Chondrocyte (in vitro differentiated cells): Measurements from ENCODE around the gene GOLGA8M. TPM values are rescaled to one million over a fixed set of nuclear protein-coding genes. Genes with fewer than 3 reads are reported as not detected.
"Not testable (repeated sequence)": the region's sequence is repeated elsewhere in the genome, so short reads cannot be mapped to it uniquely, and the experiment has no call there.

Source experiments
- DNase-seq: peaks from one replicate; pipeline ENCODE4 v3.0.0; 2021; ENCODE audit warnings: mixed read lengths, low spot score
- H3K27ac Mint-ChIP-seq: one replicate; pipeline ENCODE4 v1.8.0; 2021; ENCODE audit warnings: mild to moderate bottlenecking, moderate library complexity, mixed read lengths; ENCODE audit not compliant: unreplicated experiment
- H3K27me3 Mint-ChIP-seq: 2 replicates; pipeline ENCODE4 v1.8.0; 2021; ENCODE audit warnings: low read depth, mixed read lengths
- H3K36me3 Mint-ChIP-seq: 2 replicates; pipeline ENCODE4 v1.8.0; 2021; ENCODE audit warnings: low read depth, mixed read lengths
- H3K4me1 Mint-ChIP-seq: 2 replicates; pipeline ENCODE4 v1.8.0; 2021; ENCODE audit warnings: low read depth, mild to moderate bottlenecking, mixed read lengths
- H3K4me3 Mint-ChIP-seq: one replicate; pipeline ENCODE4 v1.8.0; 2021; ENCODE audit warnings: mild to moderate bottlenecking, moderate library complexity, mixed read lengths; ENCODE audit not compliant: unreplicated experiment
- H3K9me3 Mint-ChIP-seq: 2 replicates; pipeline ENCODE4 v1.8.0; 2021; ENCODE audit warnings: low read depth, mixed read lengths
- CTCF ChIP-seq: fragments of 200-600 bp; sonication (generic); IDR thresholded peaks from 2 replicates; pipeline ENCODE4 v1.5.0; 2021; ENCODE audit warnings: antibody characterized with exemption, mild to moderate bottlenecking, moderate library complexity
- total RNA-seq: library from RNA; stranded (reverse); gene quantifications from 3 replicates; pipeline ENCODE4 v1.2.1, GENCODE V29; 2021

Gene GOLGA8M
- total RNA-seq, 1 donor from 2014 or later: 2.5 TPM

- Mint-ChIP-seq H3K4me1 (peaks cover 5% of the 10 kb centered on the region), H3K9me3 (no peaks in the 10 kb centered on the region), H3K36me3 (no peaks in the 10 kb centered on the region), H3K27ac (no peak overlapping the region), H3K27me3 (peaks cover 2% of the 10 kb centered on the region), H3K4me3 (no peak overlapping the region)
- no peak for DNase-seq
- TF ChIP-seq CTCF: no peak
Observed at GRCh38 chr15:28726102-28726501, 13.9 kb upstream of the GOLGA8M start.

GRCh38 chr15:28725556-28725955 is 13.3 kb upstream of the GOLGA8M start:
- Mint-ChIP-seq H3K4me1 (peaks cover 5% of the 10 kb centered on the region), H3K9me3 (no peaks in the 10 kb centered on the region), H3K27me3 (peaks cover 2% of the 10 kb centered on the region), H3K4me3 (no peak overlapping the region), H3K27ac (no peak overlapping the region), H3K36me3 (no peaks in the 10 kb centered on the region)
- DNase-seq: no peak
- no peak for TF ChIP-seq CTCF

GRCh38 chr15:28723986-28724385 is 11.8 kb upstream of the GOLGA8M start:
- not testable (repeated sequence) for H3K9me3 Mint-ChIP-seq, H3K27ac Mint-ChIP-seq, H3K4me1 Mint-ChIP-seq, H3K27me3 Mint-ChIP-seq, H3K36me3 Mint-ChIP-seq, H3K4me3 Mint-ChIP-seq
- DNase-seq: peak; percentile 52

- H3K4me3 Mint-ChIP-seq, H3K36me3 Mint-ChIP-seq, H3K27ac Mint-ChIP-seq, DNase-seq, H3K9me3 Mint-ChIP-seq, H3K4me1 Mint-ChIP-seq, H3K27me3 Mint-ChIP-seq: not testable (repeated sequence)
Observed at GRCh38 chr15:28719626-28720025, 7.4 kb upstream of the GOLGA8M start.

GRCh38 chr15:28718576-28718975 is 6.4 kb upstream of the GOLGA8M start:
- not testable (repeated sequence) for DNase-seq, H3K4me3 Mint-ChIP-seq, H3K4me1 Mint-ChIP-seq, H3K27me3 Mint-ChIP-seq, H3K9me3 Mint-ChIP-seq, H3K36me3 Mint-ChIP-seq, H3K27ac Mint-ChIP-seq

GRCh38 chr15:28714176-28714575 is 2.0 kb upstream of the GOLGA8M start:
- not testable (repeated sequence) for DNase-seq, H3K36me3 Mint-ChIP-seq, H3K4me1 Mint-ChIP-seq, H3K9me3 Mint-ChIP-seq, H3K4me3 Mint-ChIP-seq, H3K27ac Mint-ChIP-seq, H3K27me3 Mint-ChIP-seq

- peak; percentile 18 for TF ChIP-seq CTCF
- not testable (repeated sequence) for DNase-seq, H3K36me3 Mint-ChIP-seq, H3K27ac Mint-ChIP-seq, H3K4me1 Mint-ChIP-seq, H3K4me3 Mint-ChIP-seq, H3K27me3 Mint-ChIP-seq, H3K9me3 Mint-ChIP-seq
Observed at GRCh38 chr15:28703927-28704326, 8.3 kb downstream of the GOLGA8M start.

GRCh38 chr15:28702427-28702826 is 9.8 kb downstream of the GOLGA8M start:
- not testable (repeated sequence) for H3K4me1 Mint-ChIP-seq, DNase-seq, H3K36me3 Mint-ChIP-seq, H3K27ac Mint-ChIP-seq, H3K4me3 Mint-ChIP-seq, H3K27me3 Mint-ChIP-seq, H3K9me3 Mint-ChIP-seq

GRCh38 chr15:28694006-28694751 is 18.0 kb downstream of the GOLGA8M start:
- H3K4me1 Mint-ChIP-seq, DNase-seq, H3K27me3 Mint-ChIP-seq, H3K36me3 Mint-ChIP-seq, H3K4me3 Mint-ChIP-seq, H3K9me3 Mint-ChIP-seq: not testable (repeated sequence)
- peak overlapping the region; percentile 68 for H3K27ac Mint-ChIP-seq

GRCh38 chr15:28693021-28693420 is 19.2 kb downstream of the GOLGA8M start:
- H3K36me3 Mint-ChIP-seq, H3K4me3 Mint-ChIP-seq, H3K27me3 Mint-ChIP-seq: not testable (repeated sequence)

More at GRCh38 chr15:28693021-28693420, 19.2 kb downstream of the GOLGA8M start:
- DNase-seq, H3K9me3 Mint-ChIP-seq, H3K4me1 Mint-ChIP-seq, H3K27ac Mint-ChIP-seq: not testable (repeated sequence)
